ENCODE measurements around the gene ATRNL1. TPM values are rescaled to one million over a fixed set of nuclear protein-coding genes. Genes with fewer than 3 reads are reported as not detected.

Gene ATRNL1
- total RNA-seq, 1 donor from 2014 or later: 11.4 TPM

DNA sequence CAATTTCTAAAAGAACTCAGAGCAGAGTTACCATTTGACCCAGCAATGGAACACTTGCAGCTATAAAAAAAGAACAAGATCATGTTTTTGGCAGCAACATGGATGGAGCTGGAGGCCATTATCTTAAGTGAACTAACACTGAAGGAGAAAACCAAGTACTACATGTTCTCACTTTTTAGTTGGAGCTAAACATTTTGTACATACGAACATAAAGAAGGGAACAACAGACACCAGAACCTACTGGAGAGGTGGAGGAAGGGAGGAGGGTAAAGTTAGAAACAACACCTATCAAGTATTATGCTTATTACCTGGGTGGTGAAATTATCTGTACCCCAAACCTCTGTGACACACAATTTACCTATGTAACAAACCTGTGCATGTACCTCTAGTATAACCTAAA, 329.5 kb downstream of the ATRNL1 start:
- TF ChIP-seq, protein P1, sequence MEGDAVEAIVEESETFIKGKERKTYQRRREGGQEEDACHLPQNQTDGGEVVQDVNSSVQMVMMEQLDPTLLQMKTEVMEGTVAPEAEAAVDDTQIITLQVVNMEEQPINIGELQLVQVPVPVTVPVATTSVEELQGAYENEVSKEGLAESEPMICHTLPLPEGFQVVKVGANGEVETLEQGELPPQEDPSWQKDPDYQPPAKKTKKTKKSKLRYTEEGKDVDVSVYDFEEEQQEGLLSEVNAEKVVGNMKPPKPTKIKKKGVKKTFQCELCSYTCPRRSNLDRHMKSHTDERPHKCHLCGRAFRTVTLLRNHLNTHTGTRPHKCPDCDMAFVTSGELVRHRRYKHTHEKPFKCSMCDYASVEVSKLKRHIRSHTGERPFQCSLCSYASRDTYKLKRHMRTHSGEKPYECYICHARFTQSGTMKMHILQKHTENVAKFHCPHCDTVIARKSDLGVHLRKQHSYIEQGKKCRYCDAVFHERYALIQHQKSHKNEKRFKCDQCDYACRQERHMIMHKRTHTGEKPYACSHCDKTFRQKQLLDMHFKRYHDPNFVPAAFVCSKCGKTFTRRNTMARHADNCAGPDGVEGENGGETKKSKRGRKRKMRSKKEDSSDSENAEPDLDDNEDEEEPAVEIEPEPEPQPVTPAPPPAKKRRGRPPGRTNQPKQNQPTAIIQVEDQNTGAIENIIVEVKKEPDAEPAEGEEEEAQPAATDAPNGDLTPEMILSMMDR (IDR thresholded peaks at IDR 0.05; ENCODE audit: insufficient read depth, low read length, poor library complexity, severe bottlenecking): no peak
- no peaks in the 10 kb centered on the region for H3K27me3 ChIP-seq (ENCODE audit: control insufficient read depth, insufficient read depth, low read length)
- no peak overlapping the region for H3K4me3 ChIP-seq (ENCODE audit: low read depth, low read length)
- DNase-seq (ENCODE audit: low read depth): no peak
- no peaks in the 10 kb centered on the region for H3K36me3 ChIP-seq (ENCODE audit: control insufficient read depth, insufficient read depth, low read length)

DNA sequence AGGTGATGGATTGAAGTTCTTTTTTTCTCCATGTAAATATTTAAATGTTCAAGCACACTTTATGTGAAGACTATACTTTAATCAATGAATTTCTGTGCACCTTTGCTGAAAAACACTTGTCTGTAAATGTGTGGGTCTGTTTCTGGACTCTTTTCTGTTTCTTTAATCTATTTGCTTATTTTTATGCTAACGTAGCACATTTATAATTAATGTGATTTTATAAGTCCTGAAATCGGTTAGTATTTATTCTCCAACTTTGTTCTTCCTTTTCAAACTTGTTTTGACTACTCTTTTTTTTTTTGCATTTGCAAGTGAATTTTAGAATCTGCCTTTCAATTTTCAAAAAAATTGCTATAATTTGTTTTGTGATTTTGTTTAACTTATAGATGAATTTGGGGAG, 334.4 kb downstream of the ATRNL1 start:
- TF ChIP-seq, protein P1 (IDR thresholded peaks at IDR 0.05; ENCODE audit: insufficient read depth, low read length, poor library complexity, severe bottlenecking): no peak
- no peaks in the 10 kb centered on the region for H3K27me3 ChIP-seq (ENCODE audit: control insufficient read depth, insufficient read depth, low read length)
- DNase-seq (ENCODE audit: low read depth): no peak
- no peaks in the 10 kb centered on the region for H3K36me3 ChIP-seq (ENCODE audit: control insufficient read depth, insufficient read depth, low read length)
- no peak overlapping the region for H3K4me3 ChIP-seq (ENCODE audit: low read depth, low read length)

DNA sequence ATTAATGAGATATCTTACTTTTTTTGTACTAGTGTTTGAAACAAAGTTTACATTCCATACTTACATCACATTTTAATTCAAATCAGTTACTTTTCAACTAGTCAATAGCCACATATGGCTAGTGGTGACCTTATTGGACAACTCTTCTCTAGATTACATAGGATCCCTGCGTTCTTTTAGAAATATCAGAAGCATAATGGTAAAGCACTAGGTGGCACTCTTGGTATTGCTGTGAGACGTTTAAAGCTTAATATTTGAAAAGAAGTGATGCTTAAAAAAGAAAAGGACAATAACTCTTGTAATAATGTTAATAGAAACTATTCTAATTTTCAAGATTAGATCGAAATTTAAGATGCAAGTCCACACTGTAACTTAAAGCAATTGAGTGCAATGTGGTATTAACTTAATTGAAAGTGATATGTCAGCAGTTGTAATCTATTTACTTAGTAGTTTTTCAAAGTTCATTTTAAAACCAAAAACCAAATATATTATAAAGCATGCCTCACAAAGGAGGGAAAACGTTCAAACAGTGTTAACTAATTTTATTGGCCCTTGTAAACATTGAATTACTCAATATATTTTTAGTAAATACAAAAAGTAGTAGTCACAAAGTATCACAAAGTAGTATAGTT, 339.1 kb downstream of the ATRNL1 start:
- Histone ChIP-seq H3K4me3 (ENCODE audit: low read depth, low read length) (no peak overlapping the region), H3K36me3 (ENCODE audit: control insufficient read depth, insufficient read depth, low read length) (no peaks in the 10 kb centered on the region), H3K27me3 (ENCODE audit: control insufficient read depth, insufficient read depth, low read length) (no peaks in the 10 kb centered on the region)
- TF ChIP-seq, protein P1 (IDR thresholded peaks at IDR 0.05; ENCODE audit: insufficient read depth, low read length, poor library complexity, severe bottlenecking): peak; percentile 37
- DNase-seq (ENCODE audit: low read depth): no peak

DNA sequence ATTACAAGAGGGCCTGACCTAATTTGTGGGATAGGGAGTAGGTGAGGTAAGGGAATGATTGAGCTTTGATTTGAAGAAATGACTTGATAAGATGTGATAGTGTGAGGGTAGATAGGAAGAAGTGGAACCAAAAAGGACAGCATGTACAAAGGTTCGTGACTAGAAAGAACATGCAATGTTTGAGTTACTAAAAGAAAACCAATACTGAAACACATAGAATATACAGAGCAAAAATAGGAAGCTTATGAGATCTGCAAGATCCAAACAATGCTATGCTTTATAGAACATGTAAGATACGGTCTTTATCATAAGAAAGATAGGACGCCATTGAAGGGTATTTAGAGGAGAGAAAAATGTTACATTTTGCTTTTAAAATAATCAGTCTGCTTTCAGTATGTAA, 343.8 kb downstream of the ATRNL1 start:
- no peak for DNase-seq (ENCODE audit: low read depth)
- H3K4me3 ChIP-seq (ENCODE audit: low read depth, low read length): no peak overlapping the region
- H3K36me3 ChIP-seq (ENCODE audit: control insufficient read depth, insufficient read depth, low read length): no peaks in the 10 kb centered on the region
- TF ChIP-seq, protein P1 (IDR thresholded peaks at IDR 0.05; ENCODE audit: insufficient read depth, low read length, poor library complexity, severe bottlenecking): no peak
- no peaks in the 10 kb centered on the region for H3K27me3 ChIP-seq (ENCODE audit: control insufficient read depth, insufficient read depth, low read length)

DNA sequence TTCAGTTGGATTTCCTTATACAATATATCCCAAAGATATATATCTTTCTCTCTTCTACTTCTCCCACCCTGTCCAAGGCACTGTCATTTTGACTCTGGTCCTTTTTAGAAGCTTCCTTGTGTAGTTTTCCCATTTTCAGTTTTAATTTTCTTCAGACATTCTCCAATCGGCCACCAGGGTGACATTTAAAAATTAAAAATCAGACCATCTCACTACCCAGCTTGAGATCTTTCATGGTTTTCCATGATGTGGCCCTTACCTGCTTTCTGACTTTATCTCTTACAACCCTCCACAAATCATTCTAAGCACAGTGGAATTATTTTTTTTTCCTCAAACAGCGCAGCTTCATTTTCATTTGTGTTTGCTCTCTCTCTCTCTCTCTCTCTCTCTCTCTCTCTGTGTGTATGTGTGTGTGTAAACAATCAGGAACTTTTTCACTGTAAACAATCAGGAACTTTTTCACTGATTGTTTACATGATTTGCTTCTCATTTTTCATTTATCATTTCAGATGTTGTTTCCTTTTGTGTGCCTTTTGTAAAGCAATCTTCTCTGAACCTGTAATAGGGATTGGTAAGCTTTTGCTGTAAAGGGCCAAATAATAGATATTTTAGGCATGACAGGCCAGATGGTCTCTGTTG, 348.9 kb downstream of the ATRNL1 start:
- TF ChIP-seq, protein P1 (IDR thresholded peaks at IDR 0.05; ENCODE audit: insufficient read depth, low read length, poor library complexity, severe bottlenecking): no peak
- no peaks in the 10 kb centered on the region for H3K27me3 ChIP-seq (ENCODE audit: control insufficient read depth, insufficient read depth, low read length)

DNA sequence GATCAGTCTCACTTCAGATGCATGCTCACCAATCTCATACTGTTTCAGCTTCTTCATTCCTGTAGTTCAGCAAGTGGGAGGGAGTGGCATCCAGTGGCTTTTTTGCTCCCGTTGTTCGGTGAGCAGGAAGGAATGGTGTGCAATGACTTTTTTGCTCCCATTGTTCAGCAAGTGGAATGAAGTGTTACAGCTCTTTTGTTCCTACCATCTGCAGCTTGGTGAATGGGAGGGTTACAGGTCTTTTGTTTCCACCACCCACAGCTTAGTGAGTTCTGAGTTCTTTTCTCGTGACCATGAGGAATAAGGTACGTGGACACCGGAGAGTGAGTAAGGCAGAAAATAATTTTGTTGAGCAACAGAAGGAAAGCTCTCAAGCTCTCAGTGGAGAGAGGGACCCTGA, 363.6 kb downstream of the ATRNL1 start:
- Histone ChIP-seq H3K27me3 (ENCODE audit: control insufficient read depth, insufficient read depth, low read length) (no peaks in the 10 kb centered on the region), H3K4me3 (ENCODE audit: low read depth, low read length) (no peak overlapping the region), H3K36me3 (ENCODE audit: control insufficient read depth, insufficient read depth, low read length) (no peaks in the 10 kb centered on the region)
- TF ChIP-seq, protein P1 (IDR thresholded peaks at IDR 0.05; ENCODE audit: insufficient read depth, low read length, poor library complexity, severe bottlenecking): no peak
- DNase-seq (ENCODE audit: low read depth): no peak

More for the DNA sequence above, 348.9 kb downstream of the ATRNL1 start:
- Histone ChIP-seq H3K36me3 (ENCODE audit: control insufficient read depth, insufficient read depth, low read length) (no peaks in the 10 kb centered on the region), H3K4me3 (ENCODE audit: low read depth, low read length) (no peak overlapping the region)
- DNase-seq (ENCODE audit: low read depth): no peak
